Nephron (organoid): ENCODE results near the gene TLCD3B.

Experiments used
- H3K27ac Mint-ChIP-seq, 3 experiments: 2 replicates each; pipeline ENCODE4 v1.8.0; 2020; ENCODE audit warnings: mixed read lengths in 3 of 3, mild to moderate bottlenecking in 2 of 3, moderate library complexity in 1 of 3
- H3K27me3 Mint-ChIP-seq: 2 replicates; pipeline ENCODE4 v1.8.0; 2021; ENCODE audit warnings: low read depth, mild to moderate bottlenecking, moderate library complexity, mixed read lengths
- H3K36me3 Mint-ChIP-seq: 2 replicates; pipeline ENCODE4 v1.8.0; 2020; ENCODE audit warnings: low read depth, mixed read lengths
- H3K4me1 Mint-ChIP-seq: 2 replicates; pipeline ENCODE4 v1.8.0; 2020; ENCODE audit warnings: mixed read lengths
- H3K4me3 Mint-ChIP-seq, 3 experiments: 2 replicates each; pipeline ENCODE4 v1.8.0; 2020; ENCODE audit warnings: mild to moderate bottlenecking in 3 of 3, mixed read lengths in 3 of 3, moderate library complexity in 2 of 3
- H3K9me3 Mint-ChIP-seq: 2 replicates; pipeline ENCODE4 v1.8.0; 2020; ENCODE audit warnings: mixed read lengths
- TF ChIP-seq, protein P1 (sequence below), 3 experiments: fragments of 200-600 bp; sonication (generic); IDR thresholded peaks; one replicate each; pipeline ENCODE4 v1.5.0; 2021; ENCODE audit warnings: antibody characterized with exemption in 3 of 3; ENCODE audit not compliant: unreplicated experiment in 3 of 3

TLCD3B gene, protein sequence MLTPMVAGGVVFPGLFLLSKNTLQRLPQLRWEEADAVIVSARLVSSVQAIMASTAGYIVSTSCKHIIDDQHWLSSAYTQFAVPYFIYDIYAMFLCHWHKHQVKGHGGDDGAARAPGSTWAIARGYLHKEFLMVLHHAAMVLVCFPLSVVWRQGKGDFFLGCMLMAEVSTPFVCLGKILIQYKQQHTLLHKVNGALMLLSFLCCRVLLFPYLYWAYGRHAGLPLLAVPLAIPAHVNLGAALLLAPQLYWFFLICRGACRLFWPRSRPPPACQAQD

DNA sequence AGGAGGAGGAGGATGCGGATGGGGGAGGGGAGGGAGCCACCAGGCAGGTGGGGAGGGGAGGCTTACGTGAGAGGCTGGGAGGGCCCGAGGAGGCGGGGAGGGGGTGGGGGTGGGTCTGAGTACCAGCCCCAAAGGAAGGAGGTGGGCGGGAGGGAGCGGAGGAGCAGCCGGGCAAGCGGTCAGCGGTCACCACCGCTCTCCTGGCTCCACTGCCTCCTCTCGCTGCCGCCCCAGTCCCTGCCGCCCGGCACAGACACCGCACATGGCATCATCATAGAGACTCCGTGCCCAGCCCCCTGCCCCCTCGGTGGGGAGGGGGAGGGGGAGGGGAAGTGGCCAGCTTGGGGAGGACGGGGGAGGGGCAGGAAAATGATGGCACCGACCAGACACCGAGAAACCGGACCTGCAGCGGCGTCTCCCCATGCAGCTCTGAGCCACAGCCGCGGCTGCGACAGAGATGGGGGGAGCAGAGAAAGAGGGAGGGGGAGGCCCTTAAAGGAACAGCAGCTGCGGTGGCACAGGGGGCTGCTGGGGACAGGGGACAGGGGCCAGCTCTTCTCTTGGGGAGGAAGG lies at the start of gene TLCD3B:
TLCD3B (minus strand) TSS at position 431 of the 573 bp plus-strand sequence. CDS start 744 bp downstream, outside the sequence.
- Mint-ChIP-seq H3K27ac (peak within 1 kb of the TSS in 1 of 3 experiments; percentile 59), H3K4me1 (peaks cover 19% of the 10 kb centered on the region), H3K4me3 (peak within 1 kb of the TSS; percentile 72 to 78 (median 73)), H3K9me3 (no peaks in the 10 kb centered on the region), H3K36me3 (no peaks in the 10 kb centered on the region), H3K27me3 (peaks cover 69% of the 10 kb centered on the region)
- TF ChIP-seq, protein P1, sequence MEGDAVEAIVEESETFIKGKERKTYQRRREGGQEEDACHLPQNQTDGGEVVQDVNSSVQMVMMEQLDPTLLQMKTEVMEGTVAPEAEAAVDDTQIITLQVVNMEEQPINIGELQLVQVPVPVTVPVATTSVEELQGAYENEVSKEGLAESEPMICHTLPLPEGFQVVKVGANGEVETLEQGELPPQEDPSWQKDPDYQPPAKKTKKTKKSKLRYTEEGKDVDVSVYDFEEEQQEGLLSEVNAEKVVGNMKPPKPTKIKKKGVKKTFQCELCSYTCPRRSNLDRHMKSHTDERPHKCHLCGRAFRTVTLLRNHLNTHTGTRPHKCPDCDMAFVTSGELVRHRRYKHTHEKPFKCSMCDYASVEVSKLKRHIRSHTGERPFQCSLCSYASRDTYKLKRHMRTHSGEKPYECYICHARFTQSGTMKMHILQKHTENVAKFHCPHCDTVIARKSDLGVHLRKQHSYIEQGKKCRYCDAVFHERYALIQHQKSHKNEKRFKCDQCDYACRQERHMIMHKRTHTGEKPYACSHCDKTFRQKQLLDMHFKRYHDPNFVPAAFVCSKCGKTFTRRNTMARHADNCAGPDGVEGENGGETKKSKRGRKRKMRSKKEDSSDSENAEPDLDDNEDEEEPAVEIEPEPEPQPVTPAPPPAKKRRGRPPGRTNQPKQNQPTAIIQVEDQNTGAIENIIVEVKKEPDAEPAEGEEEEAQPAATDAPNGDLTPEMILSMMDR (IDR thresholded peaks at IDR 0.05; ENCODE audit: unreplicated experiment in 3 of 3): no peak

DNA sequence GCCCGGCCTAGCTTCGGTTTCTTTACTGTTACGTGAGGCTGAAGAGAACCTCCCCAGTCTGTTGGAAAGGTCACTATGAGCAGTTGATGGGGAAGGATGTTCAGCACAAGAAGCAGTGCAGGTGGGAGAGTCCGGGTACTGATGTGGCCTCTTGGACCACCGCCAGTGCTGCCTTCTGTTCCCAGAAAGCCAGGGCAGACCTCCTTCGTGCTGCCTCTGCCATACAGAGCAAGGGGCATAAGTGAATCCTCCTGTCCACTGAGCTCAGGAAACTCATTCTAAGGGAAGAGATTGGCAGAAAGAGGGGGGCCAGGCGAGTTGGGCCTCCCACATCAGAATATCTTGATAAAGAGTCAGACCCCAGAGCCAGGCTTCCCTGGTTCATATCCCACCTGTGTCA lies 48.4 kb upstream of the TLCD3B start:
- Mint-ChIP-seq H3K4me1 (peaks cover 19% of the 10 kb centered on the region), H3K36me3 (peaks cover 59% of the 10 kb centered on the region), H3K9me3 (no peaks in the 10 kb centered on the region), H3K27ac (no peak overlapping the region), H3K27me3 (no peaks in the 10 kb centered on the region), H3K4me3 (peak overlapping the region; percentile 7 to 67 (median 44))
- TF ChIP-seq, protein P1 (IDR thresholded peaks at IDR 0.05; ENCODE audit: unreplicated experiment in 3 of 3): no peak

DNA sequence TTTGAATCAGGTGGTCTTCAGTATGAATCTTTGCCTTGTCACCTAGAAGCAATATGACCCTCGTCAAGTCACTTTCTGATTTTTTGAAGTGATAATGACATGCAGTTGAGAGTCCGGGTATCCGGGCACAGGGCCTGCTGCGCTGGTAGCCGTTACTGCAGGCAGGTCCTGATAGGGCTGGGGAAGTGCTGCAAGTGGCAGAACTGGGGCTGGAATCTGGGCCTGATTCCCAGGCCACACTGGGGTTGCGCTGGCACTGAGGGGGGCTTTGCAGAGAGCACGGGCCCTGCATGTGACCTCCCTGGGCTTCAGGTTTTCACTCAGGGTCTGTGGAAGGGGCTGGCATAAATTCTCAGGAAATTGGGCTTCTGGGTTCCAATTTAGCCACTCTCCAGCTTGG lies 47.7 kb upstream of the TLCD3B start:
- H3K27ac Mint-ChIP-seq: no peak overlapping the region
- peaks cover 19% of the 10 kb centered on the region for H3K4me1 Mint-ChIP-seq
- H3K4me3 Mint-ChIP-seq: peak overlapping the region; percentile 29 to 98 (median 34)
- no peaks in the 10 kb centered on the region for H3K27me3 Mint-ChIP-seq
- TF ChIP-seq, protein P1 (IDR thresholded peaks at IDR 0.05; ENCODE audit: unreplicated experiment in 3 of 3): no peak
- no peaks in the 10 kb centered on the region for H3K9me3 Mint-ChIP-seq
- H3K36me3 Mint-ChIP-seq: peaks cover 55% of the 10 kb centered on the region

DNA sequence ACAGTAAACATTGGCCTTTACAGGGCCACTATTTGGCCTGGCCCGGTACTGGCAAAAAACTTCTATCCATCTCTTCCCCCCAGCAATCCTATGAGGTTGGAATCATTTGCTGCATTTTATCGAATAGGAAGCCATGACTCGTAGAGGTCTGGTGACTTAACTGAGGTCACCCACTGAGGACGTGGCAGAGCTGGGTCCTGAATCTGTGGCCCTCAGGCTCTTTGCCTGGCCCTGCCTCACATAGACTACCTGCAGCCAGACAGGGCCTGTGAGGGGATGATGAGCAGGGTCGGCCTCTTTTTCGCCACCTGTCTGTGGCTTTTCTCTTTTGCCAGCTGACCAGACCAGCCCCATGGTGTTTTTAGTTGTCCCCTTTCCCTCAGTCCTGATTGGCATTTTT lies 46.6 kb upstream of the TLCD3B start:
- peak overlapping the region; percentile 95 to 98 (median 97) for H3K4me3 Mint-ChIP-seq
- peak overlapping the region in 1 of 3 experiments; percentile 46 for H3K27ac Mint-ChIP-seq
- H3K4me1 Mint-ChIP-seq: peaks cover 19% of the 10 kb centered on the region
- TF ChIP-seq, protein P1 (IDR thresholded peaks at IDR 0.05; ENCODE audit: unreplicated experiment in 3 of 3): no peak
- no peaks in the 10 kb centered on the region for H3K9me3 Mint-ChIP-seq
- H3K27me3 Mint-ChIP-seq: no peaks in the 10 kb centered on the region
- H3K36me3 Mint-ChIP-seq: peaks cover 46% of the 10 kb centered on the region

- Mint-ChIP-seq H3K4me3 (peak overlapping the region; percentile 95 to 98 (median 97)), H3K36me3 (peaks cover 49% of the 10 kb centered on the region), H3K27ac (peak overlapping the region; percentile 28 to 98 (median 92)), H3K27me3 (no peaks in the 10 kb centered on the region), H3K4me1 (peaks cover 19% of the 10 kb centered on the region), H3K9me3 (no peaks in the 10 kb centered on the region)
- TF ChIP-seq, protein P1 (IDR thresholded peaks at IDR 0.05; ENCODE audit: unreplicated experiment in 3 of 3): no peak
Measured at GRCh38 chr16:30076276-30076791, 45.3 kb upstream of the TLCD3B start.
